Measurements from ENCODE around the gene IPO5.
"Not testable (repeated sequence)": the region's sequence is repeated elsewhere in the genome, so short reads cannot be mapped to it uniquely, and the experiment has no call there.

IPO5 gene

GRCh38 chr13:97951376-97951775 is 2.1 kb upstream of the IPO5 start:
- Histone ChIP-seq H3K36me3 (ENCODE audit: insufficient read depth, low read length) (no peaks in the 10 kb centered on the region), H3K27ac (ENCODE audit: low read depth, low read length) (no peak overlapping the region), H3K27me3 (ENCODE audit: insufficient read depth, low read length) (no peaks in the 10 kb centered on the region), H3K9ac (ENCODE audit: low read depth, low read length) (no peak overlapping the region), H3K4me1 (ENCODE audit: insufficient read depth, low read length) (no peaks in the 10 kb centered on the region), H3K9me3 (ENCODE audit: insufficient read depth, low read depth, low read length) (no peaks in the 10 kb centered on the region), H3K4me3 (ENCODE audit: low read length) (no peak overlapping the region)
- WGBS, result 94% methylated on average over 4 of the region's 4 CpGs

- not testable (repeated sequence) for H3K9ac ChIP-seq (ENCODE audit: low read depth, low read length)
- 95% methylated on average over 3 of the region's 4 CpGs for whole genome bisulfite sequencing
Measured at GRCh38 chr13:97952831-97953230, 644 bp upstream of the IPO5 start.

GRCh38 chr13:97961340-97961739 is 7.9 kb downstream of the IPO5 start:
- 97% methylated on average over 6 of the region's 6 CpGs for WGBS
- Histone ChIP-seq H3K27me3 (ENCODE audit: insufficient read depth, low read length) (no peaks in the 10 kb centered on the region), H3K4me3 (ENCODE audit: low read length) (no peak overlapping the region), H3K27ac (ENCODE audit: low read depth, low read length) (no peak overlapping the region), H3K4me1 (ENCODE audit: insufficient read depth, low read length) (no peaks in the 10 kb centered on the region), H3K9me3 (ENCODE audit: insufficient read depth, low read depth, low read length) (no peaks in the 10 kb centered on the region), H3K36me3 (ENCODE audit: insufficient read depth, low read length) (no peaks in the 10 kb centered on the region), H3K9ac (ENCODE audit: low read depth, low read length) (no peak overlapping the region)

More at GRCh38 chr13:97952831-97953230, 644 bp upstream of the IPO5 start:
- not testable (repeated sequence) for H3K27ac ChIP-seq (ENCODE audit: low read depth, low read length); H3K27me3 ChIP-seq (ENCODE audit: insufficient read depth, low read length); H3K9me3 ChIP-seq (ENCODE audit: insufficient read depth, low read depth, low read length); H3K4me3 ChIP-seq (ENCODE audit: low read length); H3K36me3 ChIP-seq (ENCODE audit: insufficient read depth, low read length); H3K4me1 ChIP-seq (ENCODE audit: insufficient read depth, low read length)

- Histone ChIP-seq H3K9ac (ENCODE audit: low read depth, low read length) (no peak overlapping the region), H3K4me1 (ENCODE audit: insufficient read depth, low read length) (no peaks in the 10 kb centered on the region), H3K9me3 (ENCODE audit: insufficient read depth, low read depth, low read length) (no peaks in the 10 kb centered on the region), H3K27me3 (ENCODE audit: insufficient read depth, low read length) (no peaks in the 10 kb centered on the region), H3K36me3 (ENCODE audit: insufficient read depth, low read length) (no peaks in the 10 kb centered on the region), H3K4me3 (ENCODE audit: low read length) (no peak overlapping the region), H3K27ac (ENCODE audit: low read depth, low read length) (no peak overlapping the region)
- 97% methylated on average over 2 of the region's 2 CpGs for WGBS
Measured at GRCh38 chr13:97962887-97963286, 9.4 kb downstream of the IPO5 start.

GRCh38 chr13:97967226-97967625 is 13.8 kb downstream of the IPO5 start:
- H3K36me3 ChIP-seq (ENCODE audit: insufficient read depth, low read length), result no peaks in the 10 kb centered on the region
- H3K9ac ChIP-seq (ENCODE audit: low read depth, low read length), result no peak overlapping the region
- H3K4me1 ChIP-seq (ENCODE audit: insufficient read depth, low read length), result no peaks in the 10 kb centered on the region
- H3K27ac ChIP-seq (ENCODE audit: low read depth, low read length), result no peak overlapping the region
- H3K9me3 ChIP-seq (ENCODE audit: insufficient read depth, low read depth, low read length), result no peaks in the 10 kb centered on the region
- no peaks in the 10 kb centered on the region for H3K27me3 ChIP-seq (ENCODE audit: insufficient read depth, low read length)
- no peak overlapping the region for H3K4me3 ChIP-seq (ENCODE audit: low read length)

GRCh38 chr13:97967948-97968347 is 14.5 kb downstream of the IPO5 start:
- Histone ChIP-seq H3K4me3 (ENCODE audit: low read length) (no peak overlapping the region), H3K27me3 (ENCODE audit: insufficient read depth, low read length) (no peaks in the 10 kb centered on the region), H3K36me3 (ENCODE audit: insufficient read depth, low read length) (no peaks in the 10 kb centered on the region), H3K4me1 (ENCODE audit: insufficient read depth, low read length) (no peaks in the 10 kb centered on the region), H3K9ac (ENCODE audit: low read depth, low read length) (no peak overlapping the region), H3K27ac (ENCODE audit: low read depth, low read length) (no peak overlapping the region), H3K9me3 (ENCODE audit: insufficient read depth, low read depth, low read length) (no peaks in the 10 kb centered on the region)
- 98% methylated on average over 3 of the region's 3 CpGs for WGBS

- no peak overlapping the region for H3K4me3 ChIP-seq (ENCODE audit: low read length)
- 98% methylated on average over 5 of the region's 5 CpGs for whole genome bisulfite sequencing
- H3K27me3 ChIP-seq (ENCODE audit: insufficient read depth, low read length), result no peaks in the 10 kb centered on the region
- H3K36me3 ChIP-seq (ENCODE audit: insufficient read depth, low read length), result no peaks in the 10 kb centered on the region
- H3K9me3 ChIP-seq (ENCODE audit: insufficient read depth, low read depth, low read length), result no peaks in the 10 kb centered on the region
- H3K27ac ChIP-seq (ENCODE audit: low read depth, low read length), result no peak overlapping the region
- peaks cover 6% of the 10 kb centered on the region; the same call in 1 of the 2 replicates for H3K4me1 ChIP-seq (ENCODE audit: insufficient read depth, low read length)
- H3K9ac ChIP-seq (ENCODE audit: low read depth, low read length), result no peak overlapping the region
Measured at GRCh38 chr13:97971519-97971918, 18.0 kb downstream of the IPO5 start.

GRCh38 chr13:97974773-97975172 is 21.3 kb downstream of the IPO5 start:
- H3K9me3 ChIP-seq (ENCODE audit: insufficient read depth, low read depth, low read length), result no peaks in the 10 kb centered on the region
- WGBS, result 83% methylated on average over 2 of the region's 2 CpGs
- no peak overlapping the region for H3K4me3 ChIP-seq (ENCODE audit: low read length)
- H3K27me3 ChIP-seq (ENCODE audit: insufficient read depth, low read length), result no peaks in the 10 kb centered on the region
- no peak overlapping the region for H3K27ac ChIP-seq (ENCODE audit: low read depth, low read length)
- peaks cover 5% of the 10 kb centered on the region for H3K36me3 ChIP-seq (ENCODE audit: insufficient read depth, low read length)
- H3K9ac ChIP-seq (ENCODE audit: low read depth, low read length), result no peak overlapping the region
- peaks cover 17% of the 10 kb centered on the region for H3K4me1 ChIP-seq (ENCODE audit: insufficient read depth, low read length)

GRCh38 chr13:97975280-97975847 is 21.9 kb downstream of the IPO5 start:
- H3K4me1 ChIP-seq (ENCODE audit: insufficient read depth, low read length), result peaks cover 23% of the 10 kb centered on the region
- H3K9ac ChIP-seq (ENCODE audit: low read depth, low read length), result peak overlapping the region; percentile 80
- peak overlapping the region; percentile 98 for H3K27ac ChIP-seq (ENCODE audit: low read depth, low read length)
- H3K4me3 ChIP-seq (ENCODE audit: low read length), result peak overlapping the region; percentile 99
- H3K9me3 ChIP-seq (ENCODE audit: insufficient read depth, low read depth, low read length), result no peaks in the 10 kb centered on the region
- H3K27me3 ChIP-seq (ENCODE audit: insufficient read depth, low read length), result no peaks in the 10 kb centered on the region
- whole genome bisulfite sequencing, result 34% methylated on average over 20 of the region's 20 CpGs
- peaks cover 10% of the 10 kb centered on the region for H3K36me3 ChIP-seq (ENCODE audit: insufficient read depth, low read length)

- Histone ChIP-seq H3K4me1 (ENCODE audit: insufficient read depth, low read length) (peaks cover 26% of the 10 kb centered on the region), H3K4me3 (ENCODE audit: low read length) (peak overlapping the region; percentile 99), H3K9ac (ENCODE audit: low read depth, low read length) (peak overlapping the region; percentile 97), H3K9me3 (ENCODE audit: insufficient read depth, low read depth, low read length) (no peaks in the 10 kb centered on the region), H3K27me3 (ENCODE audit: insufficient read depth, low read length) (no peaks in the 10 kb centered on the region), H3K36me3 (ENCODE audit: insufficient read depth, low read length) (peaks cover 14% of the 10 kb centered on the region), H3K27ac (ENCODE audit: low read depth, low read length) (peak overlapping the region; percentile 98)
- under 1% methylated on average over 84 of the region's 84 CpGs for WGBS
Measured at GRCh38 chr13:97975848-97976609, 22.6 kb downstream of the IPO5 start.

- Histone ChIP-seq H3K4me1 (ENCODE audit: insufficient read depth, low read length) (peaks cover 28% of the 10 kb centered on the region), H3K9ac (ENCODE audit: low read depth, low read length) (peak overlapping the region; percentile 97), H3K27ac (ENCODE audit: low read depth, low read length) (peak overlapping the region; percentile 88), H3K4me3 (ENCODE audit: low read length) (peak overlapping the region; percentile 99), H3K9me3 (ENCODE audit: insufficient read depth, low read depth, low read length) (no peaks in the 10 kb centered on the region), H3K36me3 (ENCODE audit: insufficient read depth, low read length) (peaks cover 22% of the 10 kb centered on the region), H3K27me3 (ENCODE audit: insufficient read depth, low read length) (no peaks in the 10 kb centered on the region)
- under 1% methylated on average over 78 of the region's 79 CpGs for WGBS
Measured at GRCh38 chr13:97976610-97977521, 23.4 kb downstream of the IPO5 start.
